ENCODE results near the gene SPDYE8.
"Not testable (repeated sequence)": the region's sequence is repeated elsewhere in the genome, so short reads cannot be mapped to it uniquely, and the experiment has no call there.

Gene SPDYE8

GRCh38 chr7:73029666-73030065, at the start of gene SPDYE8:
Gene SPDYE8, minus strand, starts transcription at chr7:73029766. Its CDS starts 1,800 bp downstream, at chr7:73027966.
- not testable (repeated sequence) for DNase-seq (ENCODE audit: low spot score)

- not testable (repeated sequence) for DNase-seq (ENCODE audit: low spot score)
Measured at GRCh38 chr7:73057811-73058210, 28.2 kb upstream of the SPDYE8 start, which contains the start of gene SPDYE11. Gene SPDYE11, minus strand, starts transcription at chr7:73057911. Its CDS starts 1,800 bp downstream, at chr7:73056111.

GRCh38 chr7:73006491-73006890, 23.1 kb downstream of the SPDYE8 start:
- DNase-seq (ENCODE audit: low spot score): not testable (repeated sequence)

- not testable (repeated sequence) for DNase-seq (ENCODE audit: low spot score)
Measured at GRCh38 chr7:73005693-73006447, 23.7 kb downstream of the SPDYE8 start.

- DNase-seq (ENCODE audit: low spot score): not testable (repeated sequence)
Measured at GRCh38 chr7:73005356-73005692, 24.2 kb downstream of the SPDYE8 start.

- not testable (repeated sequence) for DNase-seq (ENCODE audit: low spot score)
Measured at GRCh38 chr7:72997887-72998468, 31.6 kb downstream of the SPDYE8 start.

GRCh38 chr7:72997447-72997846, 32.1 kb downstream of the SPDYE8 start:
- not testable (repeated sequence) for DNase-seq (ENCODE audit: low spot score)

- DNase-seq (ENCODE audit: low spot score): not testable (repeated sequence)
Measured at GRCh38 chr7:72995484-72995883, 34.1 kb downstream of the SPDYE8 start.

- DNase-seq (ENCODE audit: low spot score): not testable (repeated sequence)
Measured at GRCh38 chr7:72990146-72990913, 39.2 kb downstream of the SPDYE8 start.

GRCh38 chr7:72982084-72982483, 47.5 kb downstream of the SPDYE8 start:
- DNase-seq (ENCODE audit: low spot score): not testable (repeated sequence)

- not testable (repeated sequence) for DNase-seq (ENCODE audit: low spot score)
Measured at GRCh38 chr7:72980382-72980781, 49.2 kb downstream of the SPDYE8 start.

GRCh38 chr7:72976434-72976833, 53.1 kb downstream of the SPDYE8 start:
- not testable (repeated sequence) for DNase-seq (ENCODE audit: low spot score)

GRCh38 chr7:72975656-72976286, 53.8 kb downstream of the SPDYE8 start:
- peak; percentile 0 for DNase-seq (ENCODE audit: low spot score)

- DNase-seq (ENCODE audit: low spot score): not testable (repeated sequence)
Measured at GRCh38 chr7:72974781-72975180, 54.8 kb downstream of the SPDYE8 start.

GRCh38 chr7:72971505-72971904, 58.1 kb downstream of the SPDYE8 start:
- DNase-seq (ENCODE audit: low spot score): not testable (repeated sequence)
